SK-N-SH (cell line): ENCODE results near the gene UCK2. TPM values are rescaled to one million over a fixed set of nuclear protein-coding genes. Genes with fewer than 3 reads are reported as not detected.

Experiments used
- CTCF ChIA-PET: fragments of 300-600, 350-600 bp; formaldehyde crosslinking; extraction: SDS; loops from one replicate; lab custom pipeline; 2021; lab: Yijun Ruan, JAX
- POLR2A ChIA-PET: fragments of 350-600 bp; sonication (Branson Sonifier 250); formaldehyde crosslinking; extraction: SDS; loops from one replicate; lab custom pipeline; 2020; ENCODE audit warnings: antibody characterized with exemption, inconsistent platforms; lab: Yijun Ruan, JAX
- DNase-seq: peaks from one replicate; pipeline ENCODE4 v3.0.0; 2012
- H2AFZ ChIP-seq: fragments of 200-600 bp; sonication (generic); 2 replicates; pipeline ENCODE4 v1.8.1; 2016; ENCODE audit warnings: antibody characterized with exemption, mild to moderate bottlenecking, low read depth
- H3F3A ChIP-seq: fragments of 200-600 bp; sonication (generic); replicated peaks from 2 replicates; pipeline ENCODE3; 2016; ENCODE audit warnings: antibody characterized with exemption, mild to moderate bottlenecking; ENCODE audit not compliant: insufficient read depth
- H3K27ac ChIP-seq, 2 experiments: fragments of 200-500 bp in 1 of 2; fragments of 200-600 bp in 1 of 2; sonication (Bioruptor generic) in 1 of 2; sonication (generic), shearing (Covaris generic) in 1 of 2; 2 replicates each; pipeline versions ENCODE4 v1.5.1 to v1.6.1; 2014 to 2016; ENCODE audit warnings: low read depth in 2 of 2, inconsistent platforms in 1 of 2, low read length in 1 of 2, mild to moderate bottlenecking in 1 of 2, mixed read lengths in 1 of 2
- H3K27me3 ChIP-seq: fragments of 200-600 bp; sonication (generic), shearing (Covaris generic); 2 replicates; pipeline ENCODE4 v1.6.1; 2016; ENCODE audit warnings: mixed run types; ENCODE audit not compliant: insufficient read depth
- H3K36me3 ChIP-seq, 2 experiments: fragments of 200-500 bp in 1 of 2; fragments of 200-600 bp in 1 of 2; sonication (Bioruptor generic) in 1 of 2; sonication (generic) in 1 of 2; replicated peaks in 1 of 2; 2 replicates each; pipeline versions ENCODE3 to v1.5.1; 2014 to 2016; ENCODE audit warnings: low read length in 1 of 2, mild to moderate bottlenecking in 1 of 2; ENCODE audit not compliant: insufficient read depth in 2 of 2, control insufficient read depth in 1 of 2
- H3K4me1 ChIP-seq, 2 experiments: fragments of 200-500 bp in 1 of 2; fragments of 200-600 bp in 1 of 2; sonication (Bioruptor generic) in 1 of 2; sonication (generic), shearing (Covaris generic) in 1 of 2; 2 replicates each; pipeline versions ENCODE4 v1.5.1 to v1.6.1; 2014 to 2016; ENCODE audit warnings: low read depth in 1 of 2, low read length in 1 of 2, mixed run types in 1 of 2; ENCODE audit not compliant: insufficient read depth in 2 of 2, control insufficient read depth in 1 of 2
- H3K4me2 ChIP-seq: fragments of 200-600 bp; sonication (generic), shearing (Covaris generic); 2 replicates; pipeline ENCODE4 v1.6.1; 2017; ENCODE audit warnings: mixed run types
- H3K4me3 ChIP-seq, 2 experiments: fragments of 200-500 bp in 1 of 2; fragments of 200-600 bp in 1 of 2; sonication (Bioruptor generic) in 1 of 2; sonication (generic), shearing (Covaris generic) in 1 of 2; 2 replicates each; pipeline versions ENCODE4 v1.5.1 to v1.8.1; 2014 to 2016; ENCODE audit warnings: low read depth in 2 of 2, inconsistent platforms in 1 of 2, low read length in 1 of 2, mild to moderate bottlenecking in 1 of 2, mixed read lengths in 1 of 2, moderate library complexity in 1 of 2
- H3K79me2 ChIP-seq: fragments of 200-600 bp; sonication (generic); 2 replicates; pipeline ENCODE4 v1.8.1; 2017; ENCODE audit warnings: mild to moderate bottlenecking; ENCODE audit not compliant: insufficient read depth
- H3K9ac ChIP-seq: fragments of 200-600 bp; sonication (generic); 2 replicates; pipeline ENCODE4 v1.6.1; 2017; ENCODE audit warnings: mixed run types
- H3K9me2 ChIP-seq: fragments of 200-600 bp; sonication (generic); 2 replicates; pipeline ENCODE4 v1.6.1; 2017; ENCODE audit warnings: mixed run types
- H3K9me3 ChIP-seq: fragments of 200-600 bp; sonication (generic); 2 replicates; pipeline ENCODE4 v1.6.1; 2017; ENCODE audit warnings: mixed run types, mild to moderate bottlenecking, moderate library complexity
- H4K20me1 ChIP-seq: fragments of 200-600 bp; sonication (generic); 2 replicates; pipeline ENCODE4 v1.6.1; 2017; ENCODE audit warnings: mild to moderate bottlenecking, mixed run types; ENCODE audit not compliant: insufficient read depth
- CTCF ChIP-seq: fragments of 200-600 bp; sonication (generic); IDR thresholded peaks from 2 replicates; pipeline ENCODE4 v1.6.1; 2017; ENCODE audit warnings: antibody characterized with exemption, mild to moderate bottlenecking, moderate library complexity
- ELF1 ChIP-seq: IDR thresholded peaks from 2 replicates; pipeline ENCODE4 v1.4.0; 2012
- EZH2phosphoT487 ChIP-seq: fragments of 200-600 bp; sonication (generic); IDR thresholded peaks from 2 replicates; pipeline ENCODE4 v1.6.1; 2017; ENCODE audit warnings: low read depth, mixed run types, mild to moderate bottlenecking, antibody characterized with exemption, moderate library complexity, borderline replicate concordance
- FOSL2 ChIP-seq: IDR thresholded peaks from 2 replicates; pipeline ENCODE4 v1.4.0; 2012; ENCODE audit warnings: low read depth, mild to moderate bottlenecking, moderate library complexity, borderline replicate concordance
- FOXJ3 ChIP-seq: sonication (generic); formaldehyde crosslinking; IDR thresholded peaks from 2 replicates; pipeline ENCODE4 v1.5.1; 2020; ENCODE audit warnings: mild to moderate bottlenecking, missing genetic modification reagents
- FOXM1 ChIP-seq: IDR thresholded peaks from 2 replicates; pipeline ENCODE4 v1.4.0; 2012; ENCODE audit warnings: low read depth, mild to moderate bottlenecking
- GATA2 ChIP-seq: sonication (generic); formaldehyde crosslinking; IDR thresholded peaks from 2 replicates; pipeline ENCODE4 v1.5.0; 2020; ENCODE audit warnings: mild to moderate bottlenecking, missing genetic modification reagents
- JUND ChIP-seq: IDR thresholded peaks from 2 replicates; pipeline ENCODE4 v1.4.0; 2012
- MEF2A ChIP-seq: IDR thresholded peaks from 2 replicates; pipeline ENCODE4 v1.4.0; 2012; ENCODE audit warnings: low read depth, borderline replicate concordance
- NFIC ChIP-seq: IDR thresholded peaks from 2 replicates; pipeline ENCODE4 v1.4.0; 2012; ENCODE audit warnings: borderline replicate concordance
- REST ChIP-seq: IDR thresholded peaks from 2 replicates; pipeline ENCODE4 v1.6.1; 2012; ENCODE audit warnings: mild to moderate bottlenecking, low read depth, low read length, moderate library complexity
- SIN3A ChIP-seq: IDR thresholded peaks from 2 replicates; pipeline ENCODE4 v1.6.1; 2012; ENCODE audit warnings: low read depth, mild to moderate bottlenecking, low read length, moderate library complexity, borderline replicate concordance
- TCF12 ChIP-seq: IDR thresholded peaks from 2 replicates; pipeline ENCODE4 v1.4.0; 2012
- USF1 ChIP-seq: IDR thresholded peaks from 2 replicates; pipeline ENCODE4 v1.4.0; 2012; ENCODE audit warnings: low read depth, borderline replicate concordance
- ZBTB33 ChIP-seq: IDR thresholded peaks from 2 replicates; pipeline ENCODE4 v1.4.0; 2012; ENCODE audit warnings: low read depth, borderline replicate concordance
- WGBS: methylation state at CpG from one replicate; pipeline ENCODE4 v1.1.6; 2017; ENCODE audit warnings: low lambda C conversion rate; 5-methylcytosine and 5-hydroxymethylcytosine counted together
- polyA plus RNA-seq, 3 experiments: library from polyadenylated mRNA; depleted of rRNA; stranded (reverse); fragments of >200 nt; gene quantifications; 2 replicates each; pipeline ENCODE4 v1.2.3, GENCODE V29; 2012
- TF ChIP-seq, protein P1 (sequence below): fragments of 150-350 bp; IDR thresholded peaks from 2 replicates; pipeline ENCODE4 v1.6.1; 2016; ENCODE audit warnings: mild to moderate bottlenecking, low read depth, low read length
- TF ChIP-seq, protein P2 (sequence below): fragments of 150-350 bp; IDR thresholded peaks from 2 replicates; pipeline ENCODE4 v1.6.1; 2017; ENCODE audit warnings: antibody characterized with exemption, low read length, low read depth, borderline replicate concordance

The UCK2 gene
- polyA plus RNA-seq, 1 of the 3 experiments (the other 2 are of a cell fraction): 53.7 TPM

DNA sequence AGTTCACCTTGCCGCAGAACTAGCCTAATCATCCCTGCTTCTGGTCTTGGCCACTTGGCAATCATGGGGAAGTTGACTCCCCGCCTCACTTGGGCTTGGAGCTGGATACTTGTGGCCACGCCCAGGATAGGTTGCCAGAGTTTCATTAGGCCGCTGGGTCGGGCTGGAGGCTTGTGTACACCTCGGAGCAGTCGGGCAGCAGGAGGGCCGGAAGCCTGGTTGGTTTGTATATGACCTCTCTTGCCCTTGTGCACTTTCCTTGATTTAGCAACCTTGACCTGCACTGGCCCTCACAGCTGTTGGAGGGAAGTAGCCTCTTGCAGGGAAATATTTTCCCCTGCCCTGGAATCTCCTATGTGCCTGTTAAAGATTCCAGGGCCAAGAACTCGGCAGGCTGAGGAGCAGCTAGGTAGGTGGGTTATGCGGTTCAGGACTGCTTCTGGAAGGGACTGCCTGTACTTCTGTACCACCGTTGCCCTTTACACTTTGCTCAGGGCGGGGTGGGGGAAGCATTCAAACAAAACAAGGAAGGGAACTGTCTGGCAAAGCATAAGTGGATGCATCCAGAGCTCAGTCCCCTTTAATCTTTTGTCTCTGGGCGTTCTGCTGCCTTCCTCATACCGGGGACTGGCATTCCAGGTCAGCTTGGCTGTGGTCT is 83.5 kb downstream of the UCK2 start:
- Histone ChIP-seq H3F3A (peaks cover 11% of the 10 kb centered on the region), H3K4me1 (0 out of 4 replicates have a peak, but pooled peaks cover 0 to 4% of the 10 kb centered on the region in 2 experiments), H3K9me3 (no peaks in the 10 kb centered on the region), H3K27ac (no peak overlapping the region), H2AFZ (no peak overlapping the region), H3K79me2 (no peaks in the 10 kb centered on the region), H3K9me2 (no peaks in the 10 kb centered on the region), H3K4me2 (no peak overlapping the region), H3K36me3 (peaks cover 5 to 43% of the 10 kb centered on the region in 2 experiments), H3K27me3 (no peaks in the 10 kb centered on the region), H3K4me3 (no peak overlapping the region), H4K20me1 (no peaks in the 10 kb centered on the region), H3K9ac (no peak overlapping the region)
- no peak for DNase-seq
- ChIA-PET CTCF (interaction anchor here (0.8 to 0.9 kb wide), 2 partner anchors 14 to 569 kb away, joined by 3 to 5 read pairs; no protein-coding TSS in a partner anchor), POLR2A (interaction anchor here (0.9 kb wide), 1 partner anchor 82 kb away, joined by 4 read pairs; no protein-coding TSS in a partner anchor)
- TF ChIP-seq REST: no peak
- TF ChIP-seq, protein P1, sequence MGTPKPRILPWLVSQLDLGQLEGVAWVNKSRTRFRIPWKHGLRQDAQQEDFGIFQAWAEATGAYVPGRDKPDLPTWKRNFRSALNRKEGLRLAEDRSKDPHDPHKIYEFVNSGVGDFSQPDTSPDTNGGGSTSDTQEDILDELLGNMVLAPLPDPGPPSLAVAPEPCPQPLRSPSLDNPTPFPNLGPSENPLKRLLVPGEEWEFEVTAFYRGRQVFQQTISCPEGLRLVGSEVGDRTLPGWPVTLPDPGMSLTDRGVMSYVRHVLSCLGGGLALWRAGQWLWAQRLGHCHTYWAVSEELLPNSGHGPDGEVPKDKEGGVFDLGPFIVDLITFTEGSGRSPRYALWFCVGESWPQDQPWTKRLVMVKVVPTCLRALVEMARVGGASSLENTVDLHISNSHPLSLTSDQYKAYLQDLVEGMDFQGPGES: no peak
- no peak for TF ChIP-seq FOSL2
- no peak for TF ChIP-seq NFIC
- TF ChIP-seq FOXJ3 (CRISPR knock-in tag): no peak
- no peak for TF ChIP-seq GATA2 (CRISPR knock-in tag)
- TF ChIP-seq SIN3A: no peak
- no peak for TF ChIP-seq TCF12
- no peak for TF ChIP-seq ELF1
- no peak for TF ChIP-seq EZH2phosphoT487
- TF ChIP-seq, protein P2, sequence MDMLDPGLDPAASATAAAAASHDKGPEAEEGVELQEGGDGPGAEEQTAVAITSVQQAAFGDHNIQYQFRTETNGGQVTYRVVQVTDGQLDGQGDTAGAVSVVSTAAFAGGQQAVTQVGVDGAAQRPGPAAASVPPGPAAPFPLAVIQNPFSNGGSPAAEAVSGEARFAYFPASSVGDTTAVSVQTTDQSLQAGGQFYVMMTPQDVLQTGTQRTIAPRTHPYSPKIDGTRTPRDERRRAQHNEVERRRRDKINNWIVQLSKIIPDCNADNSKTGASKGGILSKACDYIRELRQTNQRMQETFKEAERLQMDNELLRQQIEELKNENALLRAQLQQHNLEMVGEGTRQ: no peak
- TF ChIP-seq FOXM1: no peak
- TF ChIP-seq ZBTB33: no peak
- TF ChIP-seq USF1: no peak
- TF ChIP-seq CTCF: no peak
- no peak for TF ChIP-seq MEF2A
- no peak for TF ChIP-seq JUND
- WGBS: 79% methylated on average over 7 of the region's 14 CpGs
